H1 (cell line): ENCODE data around the gene CEP290. TPM values are rescaled to one million over a fixed set of nuclear protein-coding genes. Genes with fewer than 3 reads are reported as not detected.

ENCODE experiments used
- CTCF ChIA-PET: fragments of 300-600 bp; sonication (Branson Sonifier 250); formaldehyde crosslinking; loops from one replicate; lab custom pipeline; 2021; ENCODE audit not compliant: partially characterized antibody; lab: Charles Lee
- POLR2A ChIA-PET: fragments of 300-600 bp; sonication (Branson Sonifier 250); formaldehyde crosslinking; loops from one replicate; lab custom pipeline; 2021; ENCODE audit warnings: inconsistent platforms; ENCODE audit not compliant: partially characterized antibody; lab: Charles Lee
- DNase-seq, 2 experiments: peaks; one replicate each; pipeline versions ENCODE4 v3.0.0 to v3.0.0-alpha.2; 2010 to 2022; ENCODE audit warnings: low spot score in 2 of 2, low read depth in 1 of 2, mixed read lengths in 1 of 2
- FAIRE-seq: peaks from 2 replicates; lab custom pipeline; 2011; peaks lifted over from hg19 to GRCh38; lab: Jason Lieb, UNC
- H2AFZ ChIP-seq: 2 replicates; pipeline ENCODE4 v1.8.1; 2012; ENCODE audit warnings: low read length, inconsistent platforms
- H2AK5ac ChIP-seq: 2 replicates; pipeline ENCODE4 v1.6.1; 2013; ENCODE audit warnings: low read depth, low read length
- H2BK120ac ChIP-seq: replicated peaks from 2 replicates; pipeline ENCODE3; 2013; ENCODE audit warnings: low read depth, low read length, inconsistent platforms
- H2BK12ac ChIP-seq: 2 replicates; pipeline ENCODE4 v1.6.1; 2013; ENCODE audit warnings: low read depth, low read length
- H2BK15ac ChIP-seq: 2 replicates; pipeline ENCODE4 v1.6.1; 2013; ENCODE audit warnings: low read length
- H2BK20ac ChIP-seq: 2 replicates; pipeline ENCODE4 v1.6.1; 2013; ENCODE audit warnings: low read length
- H2BK5ac ChIP-seq: 2 replicates; pipeline ENCODE4 v1.6.1; 2013; ENCODE audit warnings: low read depth, low read length
- H3K14ac ChIP-seq: 2 replicates; pipeline ENCODE4 v1.6.1; 2013; ENCODE audit warnings: inconsistent platforms; ENCODE audit not compliant: insufficient read length
- H3K18ac ChIP-seq: 2 replicates; pipeline ENCODE4 v1.6.1; 2013; ENCODE audit warnings: low read length; ENCODE audit errors: extremely low read depth
- H3K23ac ChIP-seq: 2 replicates; pipeline ENCODE4 v1.6.1; 2013; ENCODE audit warnings: inconsistent platforms; ENCODE audit not compliant: insufficient read length
- H3K23me2 ChIP-seq: 2 replicates; pipeline ENCODE4 v1.6.1; 2013; ENCODE audit warnings: low read depth, low read length
- H3K27ac ChIP-seq: 2 replicates; pipeline ENCODE4 v1.6.1; 2011; ENCODE audit warnings: low read depth, low read length, inconsistent platforms
- H3K27me3 ChIP-seq, 4 experiments: replicated peaks in 1 of 4; 1 replicate in 1 of 4; 2 replicates in 3 of 4; pipeline versions ENCODE4 v1.6.1 to v1.8.1; 2011 to 2013; ENCODE audit warnings: low read length in 3 of 4, mild to moderate bottlenecking in 3 of 4, inconsistent platforms in 2 of 4, mixed read lengths in 2 of 4, moderate library complexity in 1 of 4; ENCODE audit not compliant: control insufficient read depth in 3 of 4, insufficient read depth in 3 of 4; ENCODE audit errors: extremely low read depth in 1 of 4
- H3K36me3 ChIP-seq, 4 experiments: 2 replicates each; pipeline versions ENCODE4 v1.6.1 to v1.8.1; 2011 to 2013; ENCODE audit warnings: mild to moderate bottlenecking in 4 of 4, low read length in 3 of 4, moderate library complexity in 2 of 4, control low read depth in 1 of 4, inconsistent platforms in 1 of 4; ENCODE audit not compliant: insufficient read depth in 4 of 4, control insufficient read depth in 2 of 4
- H3K4ac ChIP-seq: replicated peaks from 2 replicates; pipeline ENCODE3; 2013; ENCODE audit warnings: low read length, low read depth, mixed read lengths, inconsistent platforms; ENCODE audit not compliant: insufficient read length
- H3K4me1 ChIP-seq, 4 experiments: replicated peaks in 1 of 4; 1 replicate in 1 of 4; 2 replicates in 3 of 4; pipeline versions ENCODE4 v1.6.1 to v1.8.1; 2011 to 2013; ENCODE audit warnings: low read length in 3 of 4, inconsistent platforms in 2 of 4, mixed read lengths in 1 of 4; ENCODE audit not compliant: insufficient read depth in 4 of 4, control insufficient read depth in 3 of 4
- H3K4me2 ChIP-seq, 2 experiments: 2 replicates each; pipeline versions ENCODE4 v1.6.1 to v1.8.1; 2011 to 2013; ENCODE audit warnings: low read depth in 2 of 2, low read length in 2 of 2, control low read depth in 1 of 2, inconsistent platforms in 1 of 2, mild to moderate bottlenecking in 1 of 2; ENCODE audit not compliant: insufficient read depth in 1 of 2
- H3K4me3 ChIP-seq, 4 experiments: fragments of 200-600, 300-600 bp in 1 of 4; sonication (generic), shearing (Covaris generic), sonication (Bioruptor Twin) in 1 of 4; 2 replicates each; pipeline versions ENCODE4 v1.5.1 to v1.8.1; 2011 to 2016; ENCODE audit warnings: low read length in 4 of 4, low read depth in 3 of 4, control low read depth in 2 of 4, inconsistent platforms in 2 of 4, mild to moderate bottlenecking in 2 of 4, mixed read lengths in 1 of 4, moderate library complexity in 1 of 4; ENCODE audit not compliant: insufficient read depth in 2 of 4; ENCODE audit errors: extremely low read depth in 1 of 4
- H3K56ac ChIP-seq: replicated peaks from 2 replicates; pipeline ENCODE3; 2013; ENCODE audit warnings: low read depth, mild to moderate bottlenecking, mixed read lengths, low read length, inconsistent platforms; ENCODE audit not compliant: insufficient read length
- H3K79me1 ChIP-seq: 2 replicates; pipeline ENCODE4 v1.6.1; 2013; ENCODE audit warnings: low read depth, low read length, control low read depth
- H3K79me2 ChIP-seq, 2 experiments: 2 replicates each; pipeline versions ENCODE4 v1.6.1 to v1.8.1; 2012 to 2013; ENCODE audit warnings: low read length in 2 of 2, mild to moderate bottlenecking in 2 of 2, inconsistent platforms in 1 of 2; ENCODE audit not compliant: insufficient read depth in 2 of 2, control insufficient read depth in 1 of 2
- H3K9ac ChIP-seq, 4 experiments: replicated peaks in 1 of 4; 1 replicate in 1 of 4; 2 replicates in 3 of 4; pipeline versions ENCODE4 v1.6.1 to v1.8.1; 2011 to 2013; ENCODE audit warnings: low read depth in 3 of 4, low read length in 3 of 4, control low read depth in 2 of 4, mild to moderate bottlenecking in 2 of 4, moderate library complexity in 2 of 4, inconsistent platforms in 1 of 4; ENCODE audit errors: extremely low read depth in 1 of 4
- H3K9me3 ChIP-seq, 2 experiments: 2 replicates each; pipeline versions ENCODE4 v1.6.1 to v1.8.1; 2012 to 2013; ENCODE audit warnings: mild to moderate bottlenecking in 2 of 2, moderate library complexity in 2 of 2, control low read depth in 1 of 2, inconsistent platforms in 1 of 2, low read depth in 1 of 2, low read length in 1 of 2, mixed read lengths in 1 of 2; ENCODE audit not compliant: insufficient read depth in 2 of 2
- H4K20me1 ChIP-seq, 2 experiments: replicated peaks in 1 of 2; 2 replicates each; pipeline versions ENCODE3 to v1.8.1; 2011 to 2013; ENCODE audit warnings: inconsistent platforms in 2 of 2, low read length in 2 of 2, mild to moderate bottlenecking in 1 of 2; ENCODE audit not compliant: insufficient read depth in 2 of 2, control insufficient read depth in 1 of 2
- H4K5ac ChIP-seq: 2 replicates; pipeline ENCODE4 v1.6.1; 2013; ENCODE audit warnings: low read length, low read depth, mixed read lengths, inconsistent platforms; ENCODE audit not compliant: insufficient read length
- H4K8ac ChIP-seq: 2 replicates; pipeline ENCODE4 v1.8.0; 2013; ENCODE audit warnings: mild to moderate bottlenecking, moderate library complexity, low read length, inconsistent platforms; ENCODE audit not compliant: insufficient read depth; ENCODE audit errors: extremely low read depth
- H4K91ac ChIP-seq: replicated peaks from 2 replicates; pipeline ENCODE3; 2013; ENCODE audit warnings: low read length, mixed read lengths, inconsistent platforms; ENCODE audit not compliant: insufficient read length
- BACH1 ChIP-seq: IDR thresholded peaks from 2 replicates; pipeline ENCODE4 v1.6.1; 2012; ENCODE audit warnings: low read length, improper control_type of control experiment
- BCL11A ChIP-seq, 2 experiments: IDR thresholded peaks; one replicate each; pipeline ENCODE4 v1.6.1; 2011; ENCODE audit warnings: low read depth in 2 of 2, low read length in 2 of 2, mild to moderate bottlenecking in 2 of 2
- CEBPB ChIP-seq: IDR thresholded peaks from 2 replicates; pipeline ENCODE4 v1.6.1; 2012; ENCODE audit warnings: low read depth, low read length
- CHD1 ChIP-seq: IDR thresholded peaks from 2 replicates; pipeline ENCODE4 v1.6.1; 2012; ENCODE audit warnings: low read depth, low read length, improper control_type of control experiment
- EZH2 ChIP-seq: fragments of 200-600 bp; sonication (generic); IDR thresholded peaks from 2 replicates; pipeline ENCODE4 v1.7.1; 2012; ENCODE audit warnings: low read depth, mild to moderate bottlenecking, moderate library complexity, low read length, inconsistent platforms; ENCODE audit not compliant: severe bottlenecking
- FOSL1 ChIP-seq: IDR thresholded peaks from 2 replicates; pipeline ENCODE4 v1.6.1; 2011; ENCODE audit warnings: mild to moderate bottlenecking, low read depth, low read length, moderate library complexity; ENCODE audit not compliant: insufficient read depth
- HDAC6 ChIP-seq: IDR thresholded peaks from one replicate; pipeline ENCODE4 v1.7.1; 2012; ENCODE audit warnings: low read depth, mild to moderate bottlenecking, inconsistent platforms, low read length, moderate library complexity
- PHF8 ChIP-seq: fragments of 200-600 bp; sonication (generic); conservative IDR thresholded peaks from 2 replicates; pipeline ENCODE4 v1.7.1; 2012; ENCODE audit warnings: low read depth, mild to moderate bottlenecking, inconsistent platforms, low read length, moderate library complexity
- POLR2A ChIP-seq, 2 experiments: IDR thresholded peaks; 1 replicate in 1 of 2; 2 replicates in 1 of 2; pipeline ENCODE4 v1.6.1; 2011; ENCODE audit warnings: low read depth in 2 of 2, low read length in 2 of 2, mild to moderate bottlenecking in 2 of 2; ENCODE audit errors: control extremely low read depth in 1 of 2
- SAP30 ChIP-seq: fragments of 300-600 bp; sonication (generic); IDR thresholded peaks from 2 replicates; pipeline ENCODE4 v1.7.1; 2012; ENCODE audit warnings: low read length, moderate library complexity, mild to moderate bottlenecking, inconsistent platforms; ENCODE audit not compliant: insufficient read depth, insufficient replicate concordance
- SP2 ChIP-seq: IDR thresholded peaks from 2 replicates; pipeline ENCODE4 v1.6.1; 2012; ENCODE audit warnings: mild to moderate bottlenecking, low read length, inconsistent platforms
- TAF1 ChIP-seq: IDR thresholded peaks from 2 replicates; pipeline ENCODE4 v1.6.1; 2011; ENCODE audit warnings: mild to moderate bottlenecking, low read depth, low read length
- TEAD4 ChIP-seq: IDR thresholded peaks from 2 replicates; pipeline ENCODE4 v1.6.1; 2012; ENCODE audit warnings: low read depth, low read length, inconsistent platforms, mixed read lengths
- WGBS, 2 experiments: shearing (Covaris generic) in 1 of 2; methylation state at CpG; one replicate each; pipeline versions ENCODE4 v1.1.6 to v1.1.7; 2013 to 2015; ENCODE audit warnings: low lambda C conversion rate in 2 of 2, mixed read lengths in 2 of 2, inconsistent platforms in 1 of 2, low coverage in 1 of 2, missing lambda C conversion rate in 1 of 2; ENCODE audit not compliant: insufficient replicate concordance in 2 of 2, insufficient coverage in 1 of 2, insufficient read length in 1 of 2; ENCODE audit errors: extremely low coverage in 1 of 2, missing lambda C conversion rate in 1 of 2; 5-methylcytosine and 5-hydroxymethylcytosine counted together
- polyA plus RNA-seq, 7 experiments: library from polyadenylated mRNA; depleted of rRNA in 3 of 7; stranded (reverse) in 5 of 7; unstranded in 2 of 7; fragments of >200 nt in 5 of 7; fragments of 200-250 nt in 2 of 7; gene quantifications; 1 replicate in 5 of 7; 2 replicates in 1 of 7; 4 replicates in 1 of 7; pipeline versions ENCODE4 v1.2.1 to v1.2.3, GENCODE V29; 2011 to 2013; ENCODE audit warnings: missing spikeins in 2 of 7, mixed read lengths in 2 of 7
- total RNA-seq: library from RNA; stranded (reverse); fragmentation: NEBNext Ultra II Directional; extraction: Animal tissue kit (Norgen Biotek cat#: 25700); gene quantifications from 2 replicates; pipeline ENCODE4 v1.2.1, GENCODE V29; 2021
- TF ChIP-seq, protein P1 (sequence below): IDR thresholded peaks from 2 replicates; pipeline ENCODE4 v1.6.1; 2012; ENCODE audit warnings: inconsistent platforms

Gene CEP290
- total and polyA plus RNA-seq, 2 of the 8 experiments (the other 6 are each of a cell fraction or from before 2014, with no cell fraction given), result 2.1 to 5.9 TPM

DNA sequence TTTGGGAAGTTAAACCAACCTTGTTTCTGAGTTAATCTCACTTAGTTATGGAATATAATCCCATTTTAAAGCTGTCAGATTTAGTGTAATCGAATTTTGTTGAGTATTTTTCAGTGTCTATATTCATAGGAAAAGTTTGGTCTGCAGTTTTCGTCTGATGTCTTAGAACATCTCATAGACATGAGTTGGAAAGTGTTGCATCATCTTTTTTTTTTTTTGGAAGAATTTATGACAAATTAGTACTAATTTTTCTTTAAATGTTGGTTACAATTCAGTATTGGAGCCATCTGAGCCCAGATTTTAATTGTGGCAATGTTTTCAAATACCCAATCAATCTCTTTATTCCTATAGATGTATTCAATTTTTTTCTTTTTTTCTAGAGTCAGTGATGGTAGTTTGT lies 140.6 kb downstream of the CEP290 start:
- H3K9me3 ChIP-seq, result no peaks in the 10 kb centered on the region; a peak in 1 of 4 replicates
- no peaks in the 10 kb centered on the region for H3K79me1 ChIP-seq
- no peak overlapping the region for H3K4me2 ChIP-seq
- no peak overlapping the region for H3K56ac ChIP-seq
- H2BK15ac ChIP-seq, result no peak overlapping the region
- no peak overlapping the region for H2AFZ ChIP-seq
- no peak overlapping the region for H3K27ac ChIP-seq
- no peak overlapping the region for H4K5ac ChIP-seq
- no peak overlapping the region for H2BK12ac ChIP-seq
- H3K14ac ChIP-seq, result no peak overlapping the region
- no peak overlapping the region for H2BK120ac ChIP-seq
- no peaks in the 10 kb centered on the region for H3K23me2 ChIP-seq
- WGBS, 2 experiments, result 89% methylated on average over 2 of the region's 2 CpGs; no CpG with 5 or more reads in 1 of the 2 experiments
- no peaks in the 10 kb centered on the region for H4K20me1 ChIP-seq
- no peaks in the 10 kb centered on the region for H3K79me2 ChIP-seq
- no peak overlapping the region for H4K8ac ChIP-seq
- FAIRE-seq (no peak), DNase-seq (no peak)
- ChIA-PET POLR2A (no interaction called here), CTCF (no interaction called here)
- no peak overlapping the region for H4K91ac ChIP-seq
- H3K27me3 ChIP-seq, result no peaks in the 10 kb centered on the region
- H3K18ac ChIP-seq, result no peak overlapping the region
- no peaks in the 10 kb centered on the region for H3K4me1 ChIP-seq
- no peak overlapping the region for H2AK5ac ChIP-seq
- H3K4ac ChIP-seq, result no peak overlapping the region
- H3K4me3 ChIP-seq, result no peak overlapping the region
- H3K23ac ChIP-seq, result no peak overlapping the region
- H2BK5ac ChIP-seq, result no peak overlapping the region
- H3K36me3 ChIP-seq, result no peaks in the 10 kb centered on the region
- no peak overlapping the region for H3K9ac ChIP-seq
- H2BK20ac ChIP-seq, result no peak overlapping the region
- TF ChIP-seq POLR2A (IDR thresholded peaks at IDR 0.05; ENCODE audit: control extremely low read depth in 1 of 2, low read depth in 2 of 2, low read length in 2 of 2), result no peak
- TF ChIP-seq BCL11A (IDR thresholded peaks at IDR 0.05; ENCODE audit: low read depth in 2 of 2, low read length in 2 of 2), result no peak
- no peak for TF ChIP-seq TEAD4
- TF ChIP-seq SP2, result no peak
- no peak for TF ChIP-seq CHD1
- no peak for TF ChIP-seq BACH1
- no peak for TF ChIP-seq EZH2
- TF ChIP-seq PHF8, result no peak
- TF ChIP-seq, protein P1, sequence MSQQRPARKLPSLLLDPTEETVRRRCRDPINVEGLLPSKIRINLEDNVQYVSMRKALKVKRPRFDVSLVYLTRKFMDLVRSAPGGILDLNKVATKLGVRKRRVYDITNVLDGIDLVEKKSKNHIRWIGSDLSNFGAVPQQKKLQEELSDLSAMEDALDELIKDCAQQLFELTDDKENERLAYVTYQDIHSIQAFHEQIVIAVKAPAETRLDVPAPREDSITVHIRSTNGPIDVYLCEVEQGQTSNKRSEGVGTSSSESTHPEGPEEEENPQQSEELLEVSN, result no peak
- no peak for TF ChIP-seq CEBPB
- TF ChIP-seq HDAC6, result no peak
- TF ChIP-seq TAF1, result no peak
- TF ChIP-seq SAP30, result no peak
- TF ChIP-seq FOSL1, result no peak
